SK-N-MC (cell line): ENCODE measurements around the gene SNAPC2.
A peak's percentile ranks its signal among the peaks of the same experiment; 100 is the strongest.

Experiments used
- DNase-seq: peaks from one replicate; pipeline ENCODE4 v3.0.0-alpha.2; 2011; ENCODE audit warnings: low read depth, low spot score
- H3K27ac ChIP-seq: fragments of 200-600 bp; sonication (generic); 2 replicates; pipeline ENCODE4 v1.5.1; 2016; ENCODE audit warnings: mixed run types
- H3K36me3 ChIP-seq: fragments of 200-600 bp; sonication (generic); 2 replicates; pipeline ENCODE4 v1.6.1; 2017; ENCODE audit warnings: antibody characterized with exemption, low read length, mixed read lengths; ENCODE audit not compliant: insufficient read depth
- H3K4me3 ChIP-seq: fragments of 200-600 bp; sonication (generic); 2 replicates; pipeline ENCODE4 v1.5.1; 2016
- H3K9ac ChIP-seq: fragments of 200-600 bp; sonication (generic); 2 replicates; pipeline ENCODE4 v1.8.0; 2017; ENCODE audit warnings: mixed run types, mixed read lengths; ENCODE audit not compliant: insufficient read length
- H3K9me3 ChIP-seq: fragments of 200-600 bp; sonication (generic); 2 replicates; pipeline ENCODE4 v1.6.1; 2017; ENCODE audit warnings: low read depth, mild to moderate bottlenecking, antibody characterized with exemption, low read length, moderate library complexity, mixed read lengths
- EZH2 ChIP-seq: fragments of 200-600 bp; sonication (generic); IDR thresholded peaks from one replicate; pipeline ENCODE4 v1.6.1; 2017; ENCODE audit warnings: antibody characterized with exemption
- FOXP2 ChIP-seq: optimal IDR thresholded peaks from 2 replicates; pipeline ENCODE3; 2011; ENCODE audit warnings: mild to moderate bottlenecking, moderate library complexity; ENCODE audit not compliant: insufficient read depth; ENCODE audit errors: extremely low read length, control extremely low read depth
- POLR2AphosphoS5 ChIP-seq: IDR thresholded peaks from 2 replicates; pipeline ENCODE4 v1.6.1; 2012; ENCODE audit warnings: mild to moderate bottlenecking, low read depth, low read length, borderline replicate concordance

Gene SNAPC2

DNA sequence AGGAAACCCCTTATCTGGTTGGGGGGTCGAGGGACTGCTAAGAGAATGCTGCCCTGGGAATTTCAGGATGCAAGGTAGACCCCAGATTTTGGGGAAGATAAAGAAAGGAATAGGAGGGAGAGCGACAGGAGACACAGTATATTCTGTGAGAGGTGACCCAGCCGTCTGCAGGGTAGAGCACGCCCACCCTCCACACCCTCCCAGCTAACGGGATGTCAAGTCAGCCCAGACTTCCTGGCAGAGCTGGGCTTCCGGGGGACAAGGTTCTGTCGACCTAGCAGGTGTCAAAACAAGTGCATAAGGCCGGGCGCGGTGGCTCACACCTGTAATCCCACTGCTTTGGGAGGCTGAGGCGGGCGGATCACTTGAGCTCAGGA is 45.3 kb upstream of the SNAPC2 start:
- Histone ChIP-seq H3K36me3 (no peaks in the 10 kb centered on the region), H3K9ac (no peak overlapping the region), H3K4me3 (no peak overlapping the region), H3K27ac (no peak overlapping the region), H3K9me3 (no peaks in the 10 kb centered on the region)
- TF ChIP-seq EZH2 (no peak), POLR2AphosphoS5 (no peak), FOXP2 (no peak)
- no peak for DNase-seq

- no peak for DNase-seq
- Histone ChIP-seq H3K9ac (no peak overlapping the region), H3K4me3 (no peak overlapping the region), H3K9me3 (no peaks in the 10 kb centered on the region), H3K27ac (peak overlapping the region; percentile 44; the same call in 1 of the 2 replicates), H3K36me3 (no peaks in the 10 kb centered on the region)
- TF ChIP-seq POLR2AphosphoS5 (no peak), FOXP2 (no peak), EZH2 (no peak)
Measured at GRCh38 chr19:7877249-7877836, 42.8 kb upstream of the SNAPC2 start.

DNA sequence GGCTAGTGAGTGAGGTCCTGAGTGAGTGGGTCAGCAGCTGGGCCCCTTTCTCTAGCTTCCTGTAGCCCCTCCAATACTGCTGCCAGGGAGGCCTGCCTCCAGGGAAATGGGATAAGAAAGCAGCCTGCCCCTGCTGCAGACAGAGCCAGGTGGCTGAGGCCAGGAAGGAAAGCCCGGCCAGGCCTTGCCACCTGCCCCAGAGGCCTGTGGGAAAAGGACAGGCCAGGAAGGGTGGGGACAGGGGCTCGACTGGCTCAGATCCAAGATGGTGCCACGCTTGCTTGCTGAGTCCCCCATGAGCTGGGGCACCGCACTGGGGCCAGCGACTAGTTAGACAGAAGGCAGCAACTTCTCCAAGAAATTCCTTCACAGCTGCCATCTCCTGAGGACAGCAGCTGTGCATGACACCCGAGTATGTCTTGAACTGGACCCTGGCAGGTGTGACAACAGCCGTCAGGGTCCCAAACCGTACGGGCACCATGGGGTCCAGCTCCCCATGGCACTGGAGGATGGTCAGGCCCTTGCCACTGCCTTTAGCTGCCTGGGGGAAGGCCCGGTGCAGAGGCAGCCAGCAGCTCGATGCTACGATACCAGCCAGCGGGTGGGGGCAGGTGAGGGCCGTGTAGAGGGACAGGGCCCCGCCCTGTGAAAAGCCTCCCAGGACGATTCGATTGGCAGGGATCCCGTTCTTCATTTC is 40.9 kb upstream of the SNAPC2 start:
- no peak overlapping the region for H3K27ac ChIP-seq
- TF ChIP-seq FOXP2 (no peak), POLR2AphosphoS5 (no peak), EZH2 (no peak)
- H3K4me3 ChIP-seq = no peak overlapping the region
- no peaks in the 10 kb centered on the region for H3K36me3 ChIP-seq
- H3K9ac ChIP-seq = no peak overlapping the region
- H3K9me3 ChIP-seq = no peaks in the 10 kb centered on the region
- DNase-seq = no peak

DNA sequence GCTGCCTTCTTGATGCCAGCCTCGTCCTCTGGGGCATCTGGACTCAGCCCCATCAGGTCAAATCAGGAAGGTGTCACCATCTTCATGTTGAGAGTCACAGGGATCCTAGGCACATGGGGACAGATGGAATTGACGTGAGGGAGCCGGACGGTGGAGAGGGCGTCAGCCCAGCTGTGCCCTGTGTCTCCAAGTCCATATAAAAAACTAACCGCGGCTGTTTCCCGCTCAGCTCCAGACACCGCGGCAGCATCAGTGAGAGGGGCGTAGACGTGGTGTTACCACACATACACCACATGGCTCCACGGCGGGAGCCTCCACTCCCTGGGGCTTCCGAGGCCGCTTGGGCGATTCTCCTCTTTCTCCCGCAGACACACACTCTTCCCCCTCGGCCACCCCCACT is 40.3 kb upstream of the SNAPC2 start:
- no peak for DNase-seq
- TF ChIP-seq FOXP2 (no peak), POLR2AphosphoS5 (no peak), EZH2 (no peak)
- no peak overlapping the region for H3K4me3 ChIP-seq

DNA sequence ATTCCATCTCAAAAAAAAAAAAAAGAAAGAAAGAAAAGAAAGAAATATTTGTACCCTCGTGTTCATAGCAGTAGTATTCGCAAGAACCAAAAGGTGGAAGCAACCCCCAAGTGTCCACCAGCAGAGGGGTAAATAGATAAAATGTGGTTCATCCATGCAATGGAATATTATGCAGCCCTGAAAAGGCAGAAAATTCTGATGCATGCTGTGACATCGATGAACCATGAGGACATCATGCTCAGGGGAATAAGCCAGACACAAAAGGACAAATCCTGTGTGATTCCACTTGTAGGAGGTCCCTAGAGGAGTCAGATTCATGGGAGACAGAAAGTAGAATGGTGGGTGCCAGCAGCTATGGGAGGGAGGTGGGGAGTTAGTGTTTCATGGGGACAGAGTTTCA is 38.2 kb upstream of the SNAPC2 start:
- TF ChIP-seq POLR2AphosphoS5 = no peak
- TF ChIP-seq FOXP2 = no peak
- no peak for TF ChIP-seq EZH2
- H3K4me3 ChIP-seq = no peak overlapping the region
- no peaks in the 10 kb centered on the region for H3K9me3 ChIP-seq
- DNase-seq = no peak
- no peak overlapping the region for H3K9ac ChIP-seq
- no peaks in the 10 kb centered on the region for H3K36me3 ChIP-seq
- no peak overlapping the region for H3K27ac ChIP-seq

More for the DNA sequence above, 40.3 kb upstream of the SNAPC2 start:
- Histone ChIP-seq H3K9ac (no peak overlapping the region), H3K9me3 (no peaks in the 10 kb centered on the region), H3K27ac (no peak overlapping the region), H3K36me3 (no peaks in the 10 kb centered on the region)

- DNase-seq = no peak
- Histone ChIP-seq H3K4me3 (no peak overlapping the region), H3K9me3 (no peaks in the 10 kb centered on the region), H3K27ac (no peak overlapping the region), H3K9ac (no peak overlapping the region), H3K36me3 (no peaks in the 10 kb centered on the region)
- TF ChIP-seq POLR2AphosphoS5 (no peak), FOXP2 (no peak), EZH2 (no peak)
Measured at GRCh38 chr19:7883105-7883504, 37.0 kb upstream of the SNAPC2 start.

DNA sequence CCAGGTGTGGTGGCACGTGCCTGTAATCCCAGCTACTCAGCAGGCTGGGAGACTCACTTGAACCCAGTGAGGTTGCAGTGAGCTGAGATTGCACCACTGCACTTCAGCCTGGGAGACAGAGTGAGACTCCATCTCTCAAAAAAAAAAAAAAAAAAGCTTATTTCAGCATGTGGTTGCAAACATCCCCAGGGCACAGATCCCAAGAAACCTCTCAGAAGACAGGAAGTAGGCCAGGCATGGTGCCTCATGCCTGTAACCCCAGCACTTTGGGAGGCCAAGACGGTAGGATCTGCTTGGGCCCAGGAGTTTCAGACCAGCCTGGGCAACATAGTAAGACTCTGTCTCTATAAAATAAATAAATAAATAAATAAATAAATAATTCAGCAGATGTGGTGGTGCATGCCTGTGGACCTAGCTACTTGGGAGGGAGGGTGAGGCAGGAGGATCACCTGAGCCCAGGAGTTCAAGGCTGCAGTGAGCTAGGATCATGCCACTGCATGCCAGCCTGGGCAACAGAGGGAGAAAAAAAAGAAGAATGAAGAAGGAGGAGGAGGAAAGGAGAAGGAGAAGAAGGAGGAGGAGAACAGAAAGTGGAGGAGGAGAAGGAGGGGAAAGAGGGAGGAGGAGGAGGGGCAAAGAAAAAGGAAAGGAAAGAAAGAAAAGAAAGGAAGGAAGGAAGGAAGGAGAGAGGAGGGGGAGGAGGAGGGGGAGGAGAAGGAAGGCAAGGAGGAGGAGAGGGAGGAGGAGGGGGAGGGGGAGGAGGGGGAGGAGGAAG is 36.2 kb upstream of the SNAPC2 start:
- no peaks in the 10 kb centered on the region for H3K36me3 ChIP-seq
- H3K27ac ChIP-seq = 0 out of 2 replicates have a peak overlapping the region, but pooled peaks have one; percentile 60
- no peak overlapping the region for H3K4me3 ChIP-seq
- peak; percentile 75 for DNase-seq
- H3K9ac ChIP-seq = no peak overlapping the region
- H3K9me3 ChIP-seq = no peaks in the 10 kb centered on the region
- TF ChIP-seq FOXP2 = no peak
- no peak for TF ChIP-seq EZH2
- TF ChIP-seq POLR2AphosphoS5 = no peak

DNA sequence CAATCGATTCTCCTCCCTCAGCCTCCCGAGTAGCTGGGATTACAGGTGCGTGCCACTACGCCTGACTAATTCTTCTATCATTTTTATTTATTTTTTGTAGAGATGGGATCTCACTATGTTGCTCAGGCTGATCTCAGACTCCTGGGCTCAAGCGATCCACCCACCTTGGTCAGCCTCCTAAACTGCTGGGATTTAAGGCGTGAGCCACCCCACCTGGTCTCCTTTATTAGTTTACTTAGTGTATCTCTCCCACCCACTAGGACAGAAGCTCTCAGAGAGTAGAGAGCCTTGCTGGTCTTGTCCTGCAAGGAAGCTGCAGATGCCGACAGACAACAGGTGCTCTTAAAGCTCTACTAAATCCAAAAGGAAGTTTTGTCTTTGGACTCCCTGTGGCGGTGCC is 34.3 kb upstream of the SNAPC2 start:
- DNase-seq = no peak
- H3K27ac ChIP-seq = no peak overlapping the region
- no peak for TF ChIP-seq EZH2
- TF ChIP-seq POLR2AphosphoS5 = no peak
- TF ChIP-seq FOXP2 = no peak
- no peak overlapping the region for H3K9ac ChIP-seq
- H3K4me3 ChIP-seq = no peak overlapping the region
- no peaks in the 10 kb centered on the region for H3K9me3 ChIP-seq
- no peaks in the 10 kb centered on the region for H3K36me3 ChIP-seq
